Fibroblast of skin of left biceps (primary cell): ENCODE results near the gene DGKZ.

Experiments
- DNase-seq, 2 experiments: peaks; one replicate each; pipeline ENCODE4 v3.0.0-alpha.2; 2013; ENCODE audit warnings: low read depth in 2 of 2

Gene DGKZ

DNA sequence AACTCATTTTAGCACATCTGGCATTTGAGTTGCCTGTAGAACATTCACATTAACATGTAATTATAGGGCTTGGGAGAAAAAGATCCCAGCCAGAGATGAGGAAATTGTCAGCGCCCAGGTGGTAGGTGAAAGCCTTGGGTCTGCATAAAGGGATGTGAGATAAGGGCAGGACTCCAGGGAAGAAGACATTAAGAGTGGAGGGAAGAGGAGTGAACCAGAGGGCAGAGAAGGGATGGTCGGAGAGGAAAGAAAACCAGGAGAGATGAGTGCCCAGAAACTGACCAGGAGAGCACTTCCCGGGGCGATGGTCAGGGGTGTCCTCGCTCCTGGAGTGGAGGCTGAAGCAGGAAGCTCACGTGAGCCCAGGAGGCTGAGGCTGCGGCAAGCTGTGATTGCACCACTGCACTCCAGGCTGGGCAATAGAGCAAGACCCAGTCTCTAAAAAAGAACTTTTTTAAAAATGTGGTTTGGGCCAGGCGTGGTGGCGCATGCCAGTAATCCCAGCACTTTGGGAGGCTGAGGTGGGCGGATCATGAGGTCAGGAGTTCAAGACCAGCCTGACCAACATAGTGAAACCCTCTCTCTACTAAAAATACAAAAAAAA lies 20.3 kb upstream of the DGKZ start:
- DNase-seq, result no peak

DNA sequence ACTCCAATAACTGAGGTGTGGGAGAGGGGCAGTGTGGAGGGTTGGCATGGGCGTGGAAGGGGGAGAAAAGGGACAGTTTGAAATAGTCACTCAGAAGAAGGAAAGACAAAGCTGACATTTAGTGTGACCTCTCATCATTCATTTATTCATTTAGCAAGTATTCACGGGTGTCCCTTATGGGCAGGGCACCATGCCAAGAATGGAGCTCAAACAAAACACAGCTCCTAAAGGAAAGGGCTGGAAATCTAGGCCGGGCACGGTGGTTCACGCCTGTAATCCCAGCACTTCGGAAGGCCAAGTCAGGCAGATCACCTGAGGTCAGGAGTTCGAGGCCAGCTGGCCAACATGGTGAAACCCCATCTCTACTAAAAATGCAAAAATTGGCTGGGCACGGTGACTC lies 19.4 kb upstream of the DGKZ start:
- no peak for DNase-seq

DNA sequence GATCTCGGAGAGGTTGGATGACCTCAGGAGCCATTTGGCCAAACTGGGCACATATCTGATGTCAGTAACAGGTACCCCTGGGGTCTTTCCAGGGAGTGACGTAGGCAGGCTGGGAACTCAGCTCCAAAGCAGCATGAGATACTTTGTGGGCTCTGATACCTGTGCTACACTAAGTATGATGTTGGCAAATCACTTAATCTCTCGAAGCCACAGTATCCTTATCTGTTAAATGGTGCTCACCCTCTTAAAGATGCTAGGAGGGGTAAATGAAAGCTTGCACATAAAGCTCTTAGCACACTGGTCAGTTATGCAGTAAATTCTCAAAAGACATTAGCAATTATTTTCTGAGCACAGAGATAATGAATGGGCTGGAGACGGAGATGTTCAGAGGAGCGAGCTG lies 17.1 kb upstream of the DGKZ start:
- DNase-seq, result no peak

DNA sequence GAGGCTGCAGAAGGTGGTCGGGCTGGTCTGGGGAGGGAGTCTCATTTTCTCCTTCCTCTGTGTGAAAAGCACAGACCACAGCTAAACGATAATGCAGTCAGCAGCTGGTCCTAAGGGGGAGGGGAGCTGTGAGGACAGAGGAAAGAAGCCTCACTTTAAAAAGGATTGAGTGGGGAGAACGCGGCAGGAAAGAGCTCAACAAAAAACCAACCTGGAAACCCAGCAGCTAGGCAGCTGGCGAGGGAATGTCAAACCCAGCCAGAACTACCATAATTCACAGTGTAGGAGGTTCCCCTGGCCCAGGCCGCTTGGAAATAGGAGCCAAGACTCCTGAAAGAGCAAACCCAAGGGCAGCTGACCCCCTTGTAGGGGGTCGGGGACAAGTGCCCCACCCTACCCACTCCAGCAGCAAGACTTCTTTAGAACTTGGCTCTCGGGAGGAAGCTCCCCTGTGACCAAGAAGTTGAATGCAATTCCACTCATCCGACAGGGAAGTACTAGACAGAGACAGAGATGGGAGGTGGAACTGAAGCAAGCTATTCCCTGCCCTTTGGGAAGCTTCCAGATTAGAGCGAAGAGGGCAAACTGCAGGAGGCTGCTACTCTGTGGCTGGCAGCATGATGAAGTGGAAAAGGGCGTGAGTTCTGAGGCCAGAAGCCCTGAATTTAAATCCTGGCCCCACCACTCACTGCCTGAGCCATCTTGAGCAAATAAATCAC lies 16.5 kb upstream of the DGKZ start:
- no peak for DNase-seq

DNA sequence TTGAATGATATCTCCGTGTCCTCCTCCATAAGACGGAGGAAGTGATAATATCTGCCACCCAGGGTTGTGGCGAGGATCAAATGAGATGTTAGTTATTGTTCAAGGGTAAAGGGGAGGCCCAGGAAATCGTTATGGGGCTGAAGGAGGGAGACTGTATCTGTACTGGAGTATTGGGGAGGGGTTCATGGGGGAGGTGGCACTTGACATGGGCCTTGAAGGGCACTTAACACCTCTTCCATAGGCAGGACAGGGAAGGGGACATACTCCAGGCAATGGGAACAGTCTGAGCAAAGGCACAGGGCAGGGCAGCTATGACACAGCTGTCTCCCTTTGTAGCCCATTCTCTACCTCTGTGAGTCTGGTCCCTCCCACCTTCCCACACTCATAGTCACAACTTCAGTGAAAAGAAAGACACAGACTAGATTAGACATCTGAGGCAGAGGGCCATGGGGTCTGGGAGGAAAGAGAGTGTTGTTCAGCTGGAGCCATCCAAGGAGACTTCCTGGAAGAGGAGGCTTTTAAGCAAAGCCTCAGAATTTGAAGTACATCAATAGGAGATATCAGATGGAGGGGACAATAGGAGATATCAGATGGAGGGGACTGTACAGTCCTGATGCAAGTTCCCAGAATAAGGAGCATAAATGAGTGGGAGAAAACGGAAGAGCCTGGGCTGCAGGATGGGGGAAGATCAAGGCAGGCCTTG lies 15.8 kb upstream of the DGKZ start:
- DNase-seq, result no peak

- DNase-seq, result no peak
Measured at GRCh38 chr11:46332093-46332567, 15.1 kb upstream of the DGKZ start.

DNA sequence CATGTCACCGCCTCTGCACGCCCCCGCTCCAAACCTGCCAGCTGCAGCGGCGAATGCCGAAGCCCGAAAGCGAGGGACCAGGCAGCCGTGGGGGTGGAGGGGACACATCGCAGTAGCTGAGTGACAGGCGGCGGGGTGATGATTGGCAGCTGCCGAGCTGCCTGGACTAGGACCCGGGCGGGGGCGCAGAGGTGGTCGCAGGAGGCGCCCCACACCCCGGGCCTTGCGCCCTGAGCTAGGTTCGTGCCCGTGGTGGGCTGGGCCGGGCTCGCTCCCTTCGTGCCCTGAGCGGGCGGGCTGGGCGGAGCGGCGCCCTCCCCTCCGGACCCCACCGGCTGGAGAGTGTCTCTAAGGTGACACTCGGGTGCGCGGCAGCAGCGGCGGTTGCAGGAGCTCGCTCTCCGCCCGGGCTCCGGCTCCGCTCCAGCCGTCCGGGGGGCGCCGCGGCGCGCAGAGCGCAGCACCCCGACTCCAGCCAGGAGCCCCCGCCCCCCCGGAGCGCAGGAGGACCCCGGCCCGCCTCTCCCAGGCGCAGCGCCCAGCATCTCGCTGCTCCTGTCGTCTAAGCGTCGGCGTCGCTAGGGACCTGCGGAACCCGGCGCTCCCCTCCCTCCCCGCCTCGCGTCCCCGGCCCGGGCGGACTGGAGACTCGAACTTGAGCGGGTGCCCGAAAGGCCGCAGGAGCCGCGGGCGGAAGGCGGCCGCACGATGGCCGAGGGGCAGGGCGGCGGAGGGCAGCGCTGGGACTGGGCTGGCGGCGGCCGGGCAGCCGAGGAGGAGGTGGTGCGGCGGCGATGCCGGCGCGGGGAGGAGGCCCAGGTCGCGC lies 14.5 kb upstream of the DGKZ start:
- DNase-seq, result no peak

DNA sequence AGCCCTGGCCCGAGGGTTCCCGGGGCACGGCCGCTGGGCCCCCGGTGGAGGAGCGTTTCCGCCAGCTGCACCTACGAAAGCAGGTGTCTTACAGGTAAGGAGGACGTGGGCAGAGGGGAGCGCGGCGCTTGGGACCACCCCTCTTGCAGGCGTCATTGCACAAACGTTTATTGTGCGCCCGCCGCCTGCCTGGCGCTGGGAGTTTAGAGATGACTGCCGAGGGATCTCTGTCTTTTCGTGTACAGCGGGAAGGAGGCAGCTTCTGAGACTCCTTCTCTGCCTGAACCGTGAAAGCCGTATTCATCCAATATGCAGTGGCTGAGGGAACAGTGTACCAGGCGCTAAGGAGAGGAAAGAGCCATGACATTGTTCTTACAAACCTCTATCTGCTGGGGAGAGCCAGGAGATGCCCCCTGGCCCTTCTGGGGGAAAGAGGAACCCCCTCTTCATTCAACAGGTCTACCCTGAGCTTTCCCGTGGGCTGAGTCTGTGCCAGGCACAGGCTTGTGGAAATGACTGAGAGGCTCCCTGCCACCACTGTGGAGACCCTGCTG lies 13.8 kb upstream of the DGKZ start:
- DNase-seq, result no peak

DNA sequence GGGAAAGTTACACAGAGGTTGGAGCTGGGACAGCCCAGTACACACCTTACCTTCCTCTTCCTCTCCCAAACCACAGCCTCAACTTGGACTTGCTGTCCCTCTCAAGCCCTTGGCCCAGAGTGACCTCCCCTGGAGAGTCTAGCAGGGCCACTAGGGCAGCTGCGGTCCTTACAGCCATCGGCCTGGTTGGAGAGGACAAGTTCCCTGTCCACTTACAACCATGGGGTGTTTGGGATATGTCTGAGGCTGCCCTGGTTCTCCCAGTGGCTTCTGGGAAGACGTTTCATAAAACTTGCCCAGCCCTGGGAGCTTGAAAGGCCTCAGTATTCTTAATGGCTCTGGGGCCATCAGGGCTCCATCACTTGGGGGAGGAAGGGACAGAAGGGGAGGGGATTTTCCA lies 13.1 kb upstream of the DGKZ start:
- DNase-seq, result no peak

- DNase-seq, result no peak
Measured at GRCh38 chr11:46335271-46335670, 12.0 kb upstream of the DGKZ start.

DNA sequence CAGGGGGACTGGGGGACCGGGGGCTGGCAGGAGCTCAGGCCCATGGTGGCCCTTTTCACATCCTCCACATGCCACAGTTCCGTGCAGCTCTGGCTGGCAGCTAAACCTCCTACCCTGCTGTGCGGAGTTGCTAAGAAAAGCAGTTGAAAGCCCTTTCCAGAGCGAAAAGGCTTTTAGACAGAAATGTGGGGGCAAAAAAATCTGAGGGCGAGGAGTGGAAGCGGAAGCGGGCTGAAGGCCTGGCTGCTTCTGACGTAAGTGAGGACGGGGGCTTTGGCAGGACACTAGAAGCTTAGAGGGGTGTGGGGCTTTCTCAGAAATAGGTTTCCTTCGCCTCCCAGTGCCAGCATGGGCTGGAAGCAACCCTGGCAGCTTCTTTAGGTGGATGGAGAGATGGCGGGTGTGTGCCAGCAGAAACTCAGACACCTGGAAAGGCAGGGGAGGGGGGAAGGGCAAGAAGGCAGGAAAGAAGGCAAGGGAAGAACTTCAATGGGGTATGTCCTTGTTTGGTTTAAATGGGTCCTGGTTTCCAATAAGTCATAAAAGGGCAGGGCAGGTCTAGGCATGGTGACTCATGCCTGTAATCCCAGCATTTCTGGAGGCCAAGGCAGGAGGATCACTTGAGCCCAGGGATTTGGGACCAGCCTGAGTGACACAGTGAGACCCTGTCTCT lies 11.2 kb upstream of the DGKZ start:
- DNase-seq, result no peak

GRCh38 chr11:46336563-46337180 lies 10.6 kb upstream of the DGKZ start:
- DNase-seq, result no peak

DNA sequence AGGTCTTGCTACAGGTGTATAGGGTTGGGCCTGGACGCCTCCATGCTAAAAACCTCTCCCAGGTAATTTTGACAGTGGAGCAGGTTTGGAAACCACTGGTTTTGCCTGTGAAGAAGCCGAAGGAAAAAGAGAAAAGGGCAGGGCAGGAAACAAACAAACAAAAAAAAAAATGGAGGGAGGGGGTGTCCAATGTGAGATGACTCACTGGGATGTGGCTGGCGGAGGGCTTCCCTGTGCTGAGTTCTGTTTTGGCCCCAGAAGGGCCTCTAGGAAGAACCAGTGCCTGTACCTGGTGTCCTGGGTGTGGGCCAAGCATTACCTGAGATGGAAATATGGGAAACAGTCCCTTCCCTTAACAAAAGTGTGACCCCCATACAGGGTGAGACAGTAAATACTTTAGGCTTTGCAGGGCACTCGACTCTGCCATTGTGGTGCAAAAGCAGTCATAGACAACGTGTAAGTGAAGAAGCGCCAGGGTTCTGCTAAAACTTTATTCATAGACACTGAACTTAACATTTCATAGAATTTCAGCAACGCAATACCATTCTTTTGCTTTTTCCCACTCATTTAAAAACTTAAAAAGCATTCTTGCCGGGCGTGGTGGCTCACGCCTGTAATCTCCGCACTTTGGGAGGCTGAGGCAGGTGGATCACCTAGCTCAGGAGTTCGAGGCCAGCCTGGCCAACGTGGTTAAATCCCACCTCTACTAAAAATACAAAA lies 9.5 kb upstream of the DGKZ start:
- no peak for DNase-seq

DNA sequence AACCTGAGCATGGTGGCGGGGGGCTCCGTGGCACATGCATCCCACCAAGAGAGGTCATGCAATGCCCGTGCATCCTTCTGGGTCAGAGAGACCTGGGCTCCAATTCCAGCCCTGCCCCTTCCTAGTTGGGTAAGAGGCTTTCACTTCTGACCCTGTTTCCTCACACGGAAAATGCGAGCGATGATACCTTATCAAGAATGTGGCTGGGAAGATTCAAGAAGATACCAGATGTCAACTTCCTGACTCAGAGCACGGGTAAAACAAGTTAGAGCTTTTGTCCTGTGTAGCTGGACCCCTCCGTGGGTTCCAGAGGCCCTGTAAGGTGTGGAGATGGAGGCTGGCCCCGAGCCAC lies 8.7 kb upstream of the DGKZ start:
- DNase-seq, result no peak

DNA sequence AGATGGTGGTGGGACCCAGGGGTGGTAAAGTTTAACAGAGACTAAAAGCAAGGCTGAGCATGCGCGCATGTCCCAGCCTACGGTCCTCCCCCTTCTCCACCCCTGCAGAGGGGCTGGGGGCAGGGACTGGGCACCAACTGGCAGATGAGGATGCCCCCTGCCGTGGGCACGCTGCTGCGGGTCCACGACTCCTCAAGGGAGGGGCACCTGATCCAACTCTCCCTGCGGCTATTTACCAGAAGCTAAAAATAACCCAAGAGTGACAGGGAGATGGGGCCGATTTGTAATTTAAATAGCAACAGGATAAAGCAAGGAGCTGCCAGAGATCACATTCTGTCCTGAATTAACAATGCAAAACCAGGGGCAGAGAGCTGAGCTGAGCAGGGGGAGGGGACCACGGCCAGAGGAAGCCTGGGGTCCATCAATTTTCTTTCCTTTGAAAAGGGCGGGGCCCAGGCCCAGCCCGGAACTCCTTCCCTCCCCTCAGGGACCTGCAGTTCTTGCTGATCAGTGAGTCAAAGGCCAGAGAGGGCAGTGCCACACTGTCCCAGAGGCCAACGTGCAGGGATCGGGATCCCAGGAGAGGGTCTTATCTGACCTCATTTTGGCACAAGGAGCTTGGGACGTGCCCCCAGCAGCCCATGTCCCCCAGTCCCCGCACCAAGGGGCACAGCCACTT lies 8.1 kb upstream of the DGKZ start:
- DNase-seq, result no peak

- DNase-seq, result no peak
Measured at GRCh38 chr11:46339816-46340215, 7.4 kb upstream of the DGKZ start.

GRCh38 chr11:46341454-46341853 lies 5.8 kb upstream of the DGKZ start:
- DNase-seq, result no peak

- no peak for DNase-seq
Measured at GRCh38 chr11:46342239-46342638, 5.0 kb upstream of the DGKZ start.

DNA sequence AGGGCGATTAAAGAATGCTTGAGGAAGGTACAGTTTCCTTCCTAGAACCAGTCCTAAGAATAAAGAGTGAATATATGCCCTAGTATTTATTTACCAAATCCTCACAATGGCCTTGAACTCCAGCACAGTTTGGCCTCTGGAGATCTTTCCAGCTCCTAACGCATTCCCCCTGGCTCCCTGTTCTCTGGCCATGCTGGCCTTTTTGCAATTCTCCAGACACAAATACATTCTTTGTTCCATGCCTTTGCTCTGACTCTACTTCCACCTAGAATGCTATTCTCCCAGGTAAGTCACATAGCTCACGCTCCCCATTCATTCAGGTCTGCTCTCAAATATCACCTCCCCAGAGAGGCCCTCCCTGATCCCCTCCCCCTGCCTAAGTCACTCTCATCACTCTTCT lies 3.7 kb upstream of the DGKZ start:
- DNase-seq, result no peak

- no peak for DNase-seq
Measured at GRCh38 chr11:46345131-46345597, 2.1 kb upstream of the DGKZ start.
